Raji (cell line): ENCODE measurements around the gene SF3B6.

ENCODE experiments used
- POLR2A ChIP-seq: IDR thresholded peaks from 2 replicates; pipeline ENCODE4 v1.6.1; 2011; ENCODE audit warnings: low read depth, low read length, control low read depth; ENCODE audit not compliant: insufficient read depth

Gene SF3B6

DNA sequence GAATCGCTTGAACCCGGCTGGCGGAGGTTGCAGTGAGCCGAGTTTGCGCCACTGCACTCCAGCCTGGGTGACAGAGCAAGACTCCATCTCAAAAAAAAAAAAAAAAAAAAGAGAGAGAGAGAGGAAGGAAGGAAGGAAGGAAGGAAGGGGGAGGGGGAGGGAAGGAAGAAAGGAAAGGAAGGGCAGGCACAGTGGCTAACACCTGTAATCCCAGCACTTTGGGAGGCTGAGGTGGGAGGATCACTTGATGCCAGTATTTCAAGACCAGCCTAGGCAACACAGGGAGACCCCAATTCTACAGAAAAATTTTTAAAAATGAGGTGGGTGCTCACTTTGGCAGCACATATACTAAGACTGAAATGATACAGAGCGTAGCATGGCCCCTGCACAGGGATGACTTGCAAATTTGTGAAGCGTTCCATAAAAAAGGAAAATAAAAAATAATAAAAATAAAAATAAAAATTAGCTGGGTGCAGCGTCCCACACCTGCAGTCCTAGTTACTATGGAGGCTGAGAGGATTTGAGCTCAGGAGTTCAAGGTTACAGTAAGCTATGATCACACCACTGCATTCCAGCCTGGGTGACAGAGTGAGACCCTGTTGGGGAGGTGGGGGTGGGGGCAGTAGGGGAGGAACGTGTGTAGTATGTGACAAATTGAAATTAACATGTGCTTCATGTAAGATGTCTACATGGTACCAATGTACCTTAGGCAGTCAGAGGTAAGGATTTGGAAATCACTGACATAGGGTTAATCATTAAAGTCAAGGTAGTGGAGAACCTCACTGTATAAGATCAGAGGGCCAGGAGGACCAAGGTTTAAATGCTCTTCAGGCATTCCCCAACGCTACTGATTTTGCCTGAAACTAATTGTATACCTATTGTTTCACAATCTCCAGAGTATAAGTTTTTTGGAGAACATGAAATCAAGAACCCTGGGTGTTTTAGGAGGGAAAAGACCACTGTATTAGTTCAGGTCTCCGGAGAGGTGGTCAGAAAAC lies 30.3 kb downstream of the SF3B6 start:
- TF ChIP-seq POLR2A = no peak

- TF ChIP-seq POLR2A = no peak
These were observed 35.6 kb downstream of the SF3B6 start for GRCh38 chr2:24040511-24040910.

DNA sequence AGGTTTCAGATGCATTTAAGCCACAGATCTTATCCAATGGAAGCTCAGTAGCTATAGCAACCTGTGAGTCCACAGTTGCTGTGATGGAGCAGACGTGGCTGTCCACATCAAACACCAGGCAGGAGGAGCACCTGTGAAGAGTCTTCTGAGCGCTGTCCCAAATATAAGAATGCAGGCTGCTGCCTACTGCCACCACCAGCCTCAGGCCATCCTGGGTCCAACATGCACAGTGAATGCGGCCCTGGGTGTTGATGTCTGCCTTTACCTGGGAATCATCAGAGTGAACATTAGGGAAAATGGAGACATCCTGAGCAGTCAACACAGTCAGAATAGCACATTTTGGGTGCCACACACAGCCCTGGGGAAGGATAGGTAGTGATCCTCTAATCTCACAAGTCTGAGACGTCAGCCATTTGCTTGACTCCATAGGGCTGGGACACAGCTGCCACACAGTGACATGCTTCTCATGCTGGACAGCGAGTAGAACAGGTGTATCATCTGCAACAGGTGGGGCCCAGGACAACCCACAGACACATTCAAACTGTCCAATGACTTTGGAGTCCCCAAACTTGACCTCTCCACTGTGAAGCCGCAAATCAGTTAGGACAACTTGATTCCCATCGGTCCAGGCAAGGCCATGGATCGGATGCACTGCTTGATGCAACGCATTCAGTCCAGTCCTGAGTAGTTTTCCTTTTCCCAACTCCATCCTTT lies 37.2 kb downstream of the SF3B6 start:
- TF ChIP-seq POLR2A = no peak

GRCh38 chr2:24026233-24026632 lies 49.9 kb downstream of the SF3B6 start:
- no peak for TF ChIP-seq POLR2A

DNA sequence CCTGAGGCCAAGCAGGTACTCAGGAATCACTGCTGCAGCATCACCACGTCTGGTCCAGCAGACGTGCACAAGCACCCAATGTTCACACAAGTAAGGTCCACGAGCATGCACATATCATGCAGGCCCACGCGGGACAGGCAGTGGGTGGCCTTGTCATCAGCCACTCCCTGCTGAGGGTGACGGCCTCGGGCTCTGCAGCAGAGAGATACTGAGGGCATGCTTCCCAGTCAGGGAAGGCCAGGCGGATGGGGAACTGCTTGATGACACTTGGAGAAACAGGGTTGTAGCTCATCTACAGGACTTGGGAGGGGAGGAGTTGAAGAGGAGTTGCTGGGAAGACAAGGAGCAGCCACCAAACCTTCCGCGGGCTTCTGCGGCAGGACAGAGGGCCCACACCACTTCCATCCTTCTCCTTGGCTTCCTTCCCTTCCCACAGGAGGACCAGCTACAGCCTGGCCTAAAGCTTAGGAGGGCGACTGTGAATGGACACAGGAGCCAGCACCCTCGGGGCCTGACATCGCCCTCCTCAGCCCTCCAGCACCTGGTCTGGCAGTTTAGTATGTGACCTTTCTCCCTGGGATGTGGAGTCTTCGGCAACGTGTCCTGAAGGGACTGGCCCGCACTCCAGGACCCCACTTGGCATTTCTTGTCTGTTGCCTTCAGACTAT lies 51.0 kb downstream of the SF3B6 start:
- TF ChIP-seq POLR2A = no peak

DNA sequence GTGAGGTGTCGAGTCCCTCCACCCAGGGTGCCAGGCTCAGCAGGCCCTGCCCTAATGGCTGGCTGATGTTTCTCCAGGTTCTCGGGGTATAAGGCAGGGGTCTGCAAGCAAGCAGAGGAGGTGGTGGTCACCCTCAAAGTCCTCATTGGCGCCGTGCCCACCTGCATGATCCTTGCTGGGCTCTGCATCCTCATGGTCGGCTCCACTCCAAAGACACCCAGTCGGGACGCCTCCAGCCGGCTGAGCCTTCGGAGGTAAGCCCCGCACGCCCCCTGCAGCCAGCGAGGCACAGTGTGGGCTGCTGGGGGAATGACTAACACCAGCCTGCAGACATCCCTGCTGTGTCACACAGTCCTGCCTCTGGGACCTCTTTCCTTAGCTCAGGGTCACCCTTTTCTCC lies 52.1 kb downstream of the SF3B6 start:
- TF ChIP-seq POLR2A = no peak

GRCh38 chr2:24022975-24023575 lies 53.1 kb downstream of the SF3B6 start:
- TF ChIP-seq POLR2A = no peak

- TF ChIP-seq POLR2A = no peak
These were observed 53.7 kb downstream of the SF3B6 start for GRCh38 chr2:24022324-24022974.

DNA sequence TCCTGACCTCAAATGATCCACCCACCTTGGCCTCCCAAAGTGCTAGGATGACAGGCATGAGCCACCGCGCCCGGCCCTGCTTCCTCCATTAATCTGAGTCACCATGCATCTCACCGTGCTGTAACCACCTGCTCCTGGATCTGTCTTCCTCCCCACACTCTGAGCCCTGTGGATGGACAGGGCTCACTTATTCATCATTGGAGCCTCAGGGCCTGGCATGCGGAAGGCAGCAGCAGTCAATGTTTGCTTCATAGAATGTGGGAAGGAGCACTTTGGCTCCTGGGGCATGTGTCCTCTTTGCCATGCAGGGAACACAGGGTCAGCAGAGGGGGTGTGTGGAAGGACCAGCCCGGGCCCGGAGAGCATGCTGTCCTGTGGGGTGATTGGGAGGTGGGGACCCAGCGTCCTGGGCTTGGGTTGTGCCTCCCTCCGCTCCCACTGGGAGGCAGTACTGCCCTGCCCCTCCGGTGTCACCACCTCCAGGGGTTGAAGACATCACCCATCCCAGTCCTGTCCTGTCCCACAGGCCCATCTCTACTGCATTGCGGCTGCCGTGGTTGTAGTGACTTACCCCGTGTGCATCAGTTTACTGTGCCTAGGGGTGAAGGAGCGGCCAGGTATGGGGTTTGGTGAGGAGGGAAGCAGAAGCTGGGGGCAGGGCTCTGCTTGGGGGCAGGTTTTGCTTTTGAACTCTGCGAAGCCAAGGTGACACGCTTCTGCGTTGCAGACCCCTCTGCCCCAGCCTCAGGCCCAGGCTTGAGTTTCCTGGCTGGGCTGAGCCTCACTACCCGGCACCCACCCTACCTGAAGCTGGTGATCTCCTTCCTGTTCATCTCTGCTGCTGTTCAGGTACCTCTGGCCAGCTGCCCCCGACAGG lies 54.8 kb downstream of the SF3B6 start:
- TF ChIP-seq POLR2A = no peak

DNA sequence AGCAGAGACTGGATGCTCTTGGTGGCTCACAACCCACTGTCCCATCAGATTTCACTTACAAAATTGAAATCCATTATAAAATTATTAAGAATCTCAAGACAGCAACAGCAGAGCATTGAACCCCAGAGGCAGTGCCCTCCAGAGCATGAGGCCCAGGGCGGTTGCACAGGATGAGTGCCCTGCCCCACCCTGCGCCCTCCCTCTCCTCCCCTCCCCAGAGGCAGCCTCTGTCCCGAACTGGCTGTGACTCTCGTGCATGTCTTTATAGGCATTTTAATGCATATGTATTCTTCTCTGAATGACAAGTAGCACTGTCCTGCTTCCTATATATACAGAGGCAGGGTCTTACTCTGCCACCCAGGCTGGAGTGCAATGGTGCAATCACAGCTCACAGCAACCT lies 55.9 kb downstream of the SF3B6 start:
- no peak for TF ChIP-seq POLR2A

- TF ChIP-seq POLR2A = no peak
These were observed 56.4 kb downstream of the SF3B6 start for GRCh38 chr2:24019729-24020128.

DNA sequence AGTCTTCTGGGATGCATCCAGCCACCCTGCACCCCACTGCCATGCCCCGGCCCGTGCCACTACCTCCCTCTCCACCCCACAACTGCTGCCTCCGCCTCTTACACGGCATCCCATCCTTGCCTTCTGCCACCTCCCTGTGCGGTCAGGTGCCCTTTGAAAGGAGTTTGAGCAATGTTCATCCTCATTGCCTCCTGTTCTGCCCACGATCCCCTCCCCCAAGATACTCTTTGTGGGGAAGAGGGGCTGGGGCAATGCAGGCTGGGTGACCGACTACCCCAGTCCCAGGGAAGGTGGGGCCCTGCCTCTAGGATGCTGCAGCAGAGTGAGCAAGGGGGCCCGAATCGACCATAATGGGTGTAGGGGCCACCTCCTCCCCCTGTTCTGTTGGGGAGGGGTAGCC lies 57.9 kb downstream of the SF3B6 start:
- TF ChIP-seq POLR2A = no peak

DNA sequence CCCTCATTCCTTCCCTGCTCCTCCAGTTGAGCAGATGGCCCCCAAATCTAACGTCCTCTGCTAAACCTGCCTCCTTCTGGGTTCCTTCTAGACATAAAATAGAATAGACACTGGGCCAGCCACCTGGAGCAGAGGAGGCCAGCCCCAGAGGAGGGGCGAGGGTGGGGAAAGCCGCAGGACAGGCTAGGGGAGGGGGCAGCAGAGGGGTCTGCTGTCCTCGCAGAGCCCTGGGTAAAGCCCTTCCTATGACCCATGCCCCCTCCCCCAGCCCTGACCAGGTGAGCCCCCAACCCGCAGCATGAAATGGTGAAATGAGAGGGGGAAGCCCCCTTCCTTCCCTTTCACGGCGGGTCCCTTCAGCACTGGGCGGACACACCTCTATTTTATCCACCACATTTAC lies 58.4 kb downstream of the SF3B6 start:
- no peak for TF ChIP-seq POLR2A
